Measurements from ENCODE around the gene NPAS3.

- TF ChIP-seq, protein P1, sequence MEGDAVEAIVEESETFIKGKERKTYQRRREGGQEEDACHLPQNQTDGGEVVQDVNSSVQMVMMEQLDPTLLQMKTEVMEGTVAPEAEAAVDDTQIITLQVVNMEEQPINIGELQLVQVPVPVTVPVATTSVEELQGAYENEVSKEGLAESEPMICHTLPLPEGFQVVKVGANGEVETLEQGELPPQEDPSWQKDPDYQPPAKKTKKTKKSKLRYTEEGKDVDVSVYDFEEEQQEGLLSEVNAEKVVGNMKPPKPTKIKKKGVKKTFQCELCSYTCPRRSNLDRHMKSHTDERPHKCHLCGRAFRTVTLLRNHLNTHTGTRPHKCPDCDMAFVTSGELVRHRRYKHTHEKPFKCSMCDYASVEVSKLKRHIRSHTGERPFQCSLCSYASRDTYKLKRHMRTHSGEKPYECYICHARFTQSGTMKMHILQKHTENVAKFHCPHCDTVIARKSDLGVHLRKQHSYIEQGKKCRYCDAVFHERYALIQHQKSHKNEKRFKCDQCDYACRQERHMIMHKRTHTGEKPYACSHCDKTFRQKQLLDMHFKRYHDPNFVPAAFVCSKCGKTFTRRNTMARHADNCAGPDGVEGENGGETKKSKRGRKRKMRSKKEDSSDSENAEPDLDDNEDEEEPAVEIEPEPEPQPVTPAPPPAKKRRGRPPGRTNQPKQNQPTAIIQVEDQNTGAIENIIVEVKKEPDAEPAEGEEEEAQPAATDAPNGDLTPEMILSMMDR (IDR thresholded peaks at IDR 0.05; ENCODE audit: low read depth, low read length), result no peak
- TF ChIP-seq EZH2phosphoT487 (IDR thresholded peaks at IDR 0.05; ENCODE audit: low read depth), result no peak
These were observed 607.0 kb downstream of the NPAS3 start for GRCh38 chr14:33545696-33546095.

Data from OCI-LY3 (cell line).